Endothelial cell of umbilical vein (primary cell): Measurements from ENCODE around the gene MCF2L. TPM values are rescaled to one million over a fixed set of nuclear protein-coding genes. Genes with fewer than 3 reads are reported as not detected.

ENCODE experiments used
- BruUV-seq: library from RNA; stranded (reverse); fragments of 400-500 nt; replicated peaks from 2 replicates; lab custom pipeline; 2021; lab: Mats Ljungman, UMichigan
- CTCF ChIA-PET: fragments of 300-600, 350-600 bp; sonication (Branson Sonifier 250); formaldehyde crosslinking; loops from one replicate; lab custom pipeline; 2021; ENCODE audit warnings: antibody characterized with exemption, inconsistent platforms; lab: Charles Lee
- POLR2A ChIA-PET: fragments of 300-600, 350-600 bp; sonication (Branson Sonifier 250); formaldehyde crosslinking; loops from one replicate; lab custom pipeline; 2021; ENCODE audit warnings: antibody characterized with exemption, inconsistent platforms; lab: Charles Lee
- DNase-seq: peaks from one replicate; pipeline ENCODE4 v3.0.0-alpha.2; 2011; ENCODE audit warnings: low read depth, low spot score
- FAIRE-seq: peaks from 2 replicates; lab custom pipeline; 2011; peaks lifted over from hg19 to GRCh38; lab: Jason Lieb, UNC
- H2AFZ ChIP-seq: 2 replicates; pipeline ENCODE4 v1.6.0; 2012; ENCODE audit warnings: low read depth, low read length, control low read depth, inconsistent platforms
- H3K27ac ChIP-seq: 2 replicates; pipeline ENCODE4 v1.5.1; 2011; ENCODE audit warnings: low read depth, mild to moderate bottlenecking, control low read depth, low read length, moderate library complexity; ENCODE audit not compliant: insufficient read depth
- H3K27me3 ChIP-seq, 2 experiments: 2 replicates each; pipeline versions ENCODE4 v1.6.0 to v1.6.1; 2011; ENCODE audit warnings: low read length in 2 of 2, mixed read lengths in 1 of 2; ENCODE audit not compliant: control insufficient read depth in 2 of 2, insufficient read depth in 2 of 2
- H3K36me3 ChIP-seq, 2 experiments: 2 replicates in 1 of 2; 3 replicates in 1 of 2; pipeline ENCODE4 v1.5.1; 2011; ENCODE audit warnings: low read length in 2 of 2, mild to moderate bottlenecking in 1 of 2, moderate library complexity in 1 of 2; ENCODE audit not compliant: control insufficient read depth in 2 of 2, insufficient read depth in 2 of 2; ENCODE audit errors: extremely low read depth in 1 of 2
- H3K4me1 ChIP-seq: 3 replicates; pipeline ENCODE4 v1.5.1; 2011; ENCODE audit warnings: mild to moderate bottlenecking, low read length; ENCODE audit not compliant: control insufficient read depth, insufficient read depth; ENCODE audit errors: extremely low read depth
- H3K4me2 ChIP-seq: 2 replicates; pipeline ENCODE4 v1.6.1; 2011; ENCODE audit warnings: low read length, control low read depth, mixed read lengths; ENCODE audit not compliant: insufficient read depth
- H3K4me3 ChIP-seq, 3 experiments: fragments of 200-600 bp in 1 of 3; sonication (generic), shearing (Covaris generic) in 1 of 3; replicated peaks in 1 of 3; 2 replicates each; pipeline ENCODE4 v1.5.1; 2011 to 2016; ENCODE audit warnings: control low read depth in 3 of 3, low read length in 3 of 3, mild to moderate bottlenecking in 2 of 3, inconsistent platforms in 1 of 3, low read depth in 1 of 3, moderate library complexity in 1 of 3; ENCODE audit not compliant: insufficient read depth in 1 of 3
- H3K79me2 ChIP-seq: 2 replicates; pipeline ENCODE4 v1.6.0; 2012; ENCODE audit warnings: low read length, inconsistent platforms; ENCODE audit not compliant: control insufficient read depth, insufficient read depth
- H3K9ac ChIP-seq: replicated peaks from 2 replicates; pipeline ENCODE3; 2011; ENCODE audit warnings: low read length, control low read depth; ENCODE audit not compliant: insufficient read depth; ENCODE audit errors: extremely low read depth
- H3K9me1 ChIP-seq: replicated peaks from 3 replicates; pipeline ENCODE4 v1.6.0; 2011; ENCODE audit warnings: mild to moderate bottlenecking, low read length; ENCODE audit not compliant: control insufficient read depth, insufficient read depth; ENCODE audit errors: extremely low read depth
- H3K9me3 ChIP-seq: replicated peaks from 2 replicates; pipeline ENCODE4 v1.5.1; 2012; ENCODE audit warnings: low read length, inconsistent platforms; ENCODE audit not compliant: control insufficient read depth, insufficient read depth
- H4K20me1 ChIP-seq: replicated peaks from 2 replicates; pipeline ENCODE3; 2011; ENCODE audit warnings: mild to moderate bottlenecking, low read length; ENCODE audit not compliant: control insufficient read depth, insufficient read depth; ENCODE audit errors: extremely low read depth
- EZH2 ChIP-seq: IDR thresholded peaks from 2 replicates; pipeline ENCODE4 v1.6.1; 2012; ENCODE audit warnings: borderline replicate concordance, low read depth, mild to moderate bottlenecking, moderate library complexity, low read length, inconsistent platforms; ENCODE audit not compliant: severe bottlenecking
- FOS ChIP-seq: IDR thresholded peaks from 2 replicates; pipeline ENCODE4 v1.6.1; 2011; ENCODE audit warnings: mild to moderate bottlenecking, low read length, moderate library complexity, borderline replicate concordance; ENCODE audit not compliant: insufficient read depth
- GATA2 ChIP-seq: IDR thresholded peaks from 2 replicates; pipeline ENCODE4 v1.7.0; 2011; ENCODE audit warnings: low read depth, mild to moderate bottlenecking, moderate library complexity, mixed read lengths, low read length; ENCODE audit not compliant: insufficient read length, insufficient read depth
- JUN ChIP-seq: IDR thresholded peaks from 2 replicates; pipeline ENCODE4 v1.6.1; 2011; ENCODE audit warnings: borderline replicate concordance, low read depth; ENCODE audit not compliant: insufficient read length, insufficient read depth
- MAX ChIP-seq: IDR thresholded peaks from 2 replicates; pipeline ENCODE4 v1.6.1; 2011; ENCODE audit not compliant: insufficient read depth, insufficient read length
- MYC ChIP-seq: IDR thresholded peaks from one replicate; pipeline ENCODE4 v1.6.1; 2011; ENCODE audit warnings: mild to moderate bottlenecking, low read depth, low read length
- POLR2A ChIP-seq: IDR thresholded peaks from 2 replicates; pipeline ENCODE4 v1.6.1; 2012; ENCODE audit warnings: low read depth, mild to moderate bottlenecking, control low read depth, low read length
- POLR2AphosphoS5 ChIP-seq: IDR thresholded peaks from 2 replicates; pipeline ENCODE4 v1.6.1; 2012; ENCODE audit warnings: low read depth, mild to moderate bottlenecking, control low read depth, low read length, moderate library complexity; ENCODE audit not compliant: insufficient read depth
- dilution Hi-C: fragments of 300-500 bp; cut with MboI; formaldehyde crosslinking; loops from one replicate; pipeline ENCODE4 v1.15.0; 2019; ENCODE audit warnings: low sequenced_read_pairs; ENCODE audit not compliant: extremely low pct_ligation_motif_present
- intact Hi-C: fragments of 100-400 bp; cut with micrococcal nuclease; formaldehyde crosslinking; loops from one replicate; pipeline ENCODE4 v1.10.0; 2022
- polyA plus RNA-seq, 4 experiments: library from polyadenylated mRNA; depleted of rRNA in 3 of 4; stranded (reverse) in 3 of 4; unstranded in 1 of 4; fragments of >200 nt; gene quantifications; 2 replicates each; pipeline versions ENCODE4 v1.2.1 to v1.2.3, GENCODE V29; 2011 to 2012; ENCODE audit warnings: missing spikeins in 1 of 4
- total RNA-seq: library from RNA; stranded (reverse); gene quantifications from 2 replicates; pipeline ENCODE4 v1.2.3, GENCODE V29; 2021
- TF ChIP-seq, protein P1 (sequence below), 2 donors: IDR thresholded peaks; 1 replicate in 1 of 2; 2 replicates in 1 of 2; pipeline ENCODE4 v1.5.1; 2011; ENCODE audit warnings: low read length in 2 of 2, mild to moderate bottlenecking in 2 of 2, moderate library complexity in 2 of 2, control low read depth in 1 of 2, inconsistent platforms in 1 of 2, low read depth in 1 of 2; ENCODE audit not compliant: insufficient read depth in 1 of 2; ENCODE audit errors: extremely low read depth in 1 of 2

MCF2L gene
- total and polyA plus RNA-seq, 2 donors (not counting 3 experiments of a cell fraction or from before 2014, with no cell fraction given) = 0.33 to 0.58 TPM

DNA sequence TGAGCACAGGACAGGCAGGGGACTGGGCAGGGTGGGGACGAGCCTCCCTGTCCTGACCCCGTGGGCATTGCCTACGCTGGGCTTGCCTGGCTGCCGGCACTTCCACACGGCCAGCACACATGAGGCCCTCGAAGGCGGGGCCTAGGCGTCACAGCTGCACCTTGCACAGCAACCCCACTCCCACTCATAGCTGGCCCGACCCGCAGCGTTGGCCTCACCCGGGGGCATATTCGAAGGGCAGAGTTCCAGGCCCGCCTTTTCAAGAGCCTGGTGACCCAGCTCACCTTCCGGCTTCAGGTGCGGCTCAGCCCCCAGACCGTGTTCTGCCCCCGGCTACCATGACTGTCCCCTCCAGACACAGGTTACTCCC, 172.6 kb downstream of the MCF2L start:
- Histone ChIP-seq H3K27me3 (peaks cover 9% of the 10 kb centered on the region in 2 experiments), H3K4me3 (no peak overlapping the region), H3K4me1 (no peaks in the 10 kb centered on the region), H3K27ac (no peak overlapping the region), H3K79me2 (no peaks in the 10 kb centered on the region), H3K9me1 (no peaks in the 10 kb centered on the region), H3K9ac (no peak overlapping the region), H3K36me3 (no peaks in the 10 kb centered on the region), H3K4me2 (no peak overlapping the region), H2AFZ (no peak overlapping the region), H3K9me3 (no peaks in the 10 kb centered on the region), H4K20me1 (no peaks in the 10 kb centered on the region)
- ChIA-PET POLR2A (no interaction called here), CTCF (no interaction called here)
- dilution Hi-C loops (no loop called here), intact Hi-C loops (no loop called here)
- BruUV-seq = no TSS peak
- TF ChIP-seq GATA2 (no peak), EZH2 (no peak), MAX (no peak), JUN (no peak), MYC (no peak), POLR2AphosphoS5 (no peak), POLR2A (no peak), FOS (no peak)
- TF ChIP-seq, protein P1, sequence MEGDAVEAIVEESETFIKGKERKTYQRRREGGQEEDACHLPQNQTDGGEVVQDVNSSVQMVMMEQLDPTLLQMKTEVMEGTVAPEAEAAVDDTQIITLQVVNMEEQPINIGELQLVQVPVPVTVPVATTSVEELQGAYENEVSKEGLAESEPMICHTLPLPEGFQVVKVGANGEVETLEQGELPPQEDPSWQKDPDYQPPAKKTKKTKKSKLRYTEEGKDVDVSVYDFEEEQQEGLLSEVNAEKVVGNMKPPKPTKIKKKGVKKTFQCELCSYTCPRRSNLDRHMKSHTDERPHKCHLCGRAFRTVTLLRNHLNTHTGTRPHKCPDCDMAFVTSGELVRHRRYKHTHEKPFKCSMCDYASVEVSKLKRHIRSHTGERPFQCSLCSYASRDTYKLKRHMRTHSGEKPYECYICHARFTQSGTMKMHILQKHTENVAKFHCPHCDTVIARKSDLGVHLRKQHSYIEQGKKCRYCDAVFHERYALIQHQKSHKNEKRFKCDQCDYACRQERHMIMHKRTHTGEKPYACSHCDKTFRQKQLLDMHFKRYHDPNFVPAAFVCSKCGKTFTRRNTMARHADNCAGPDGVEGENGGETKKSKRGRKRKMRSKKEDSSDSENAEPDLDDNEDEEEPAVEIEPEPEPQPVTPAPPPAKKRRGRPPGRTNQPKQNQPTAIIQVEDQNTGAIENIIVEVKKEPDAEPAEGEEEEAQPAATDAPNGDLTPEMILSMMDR (IDR thresholded peaks at IDR 0.05; ENCODE audit: extremely low read depth in 1 of 2, insufficient read depth in 1 of 2, low read depth in 1 of 2, low read length in 2 of 2) = no peak
- FAIRE-seq (no peak), DNase-seq (no peak)
